ENCODE results near the gene ARHGEF33. TPM values are rescaled to one million over a fixed set of nuclear protein-coding genes. Genes with fewer than 3 reads are reported as not detected.

The ARHGEF33 gene
- total and polyA plus RNA-seq, 2 of the 8 experiments (the other 6 are each of a cell fraction or from before 2014, with no cell fraction given), result 0.09 to 0.95 TPM

Small RNA genes lying within 50 kb of the gene (small RNA-seq; reads per million reads assigned to genes)
- gene RN7SL96P (ENCODE audit: insufficient read depth) (not detected), gene RNU6-851P (ENCODE audit: insufficient read depth) (not detected)

Other genes with a start within 250 kb of the ARHGEF33 start
- gene GALM, start 223.8 kb upstream of the ARHGEF33 start, total RNA-seq (2021; fragmentation: NEBNext Ultra II Directional; extraction: Animal tissue kit (Norgen Biotek cat#: 25700)), result 12.0 and 13.1 TPM in 2 replicates
- 7.3 and 9.9 TPM in 2 replicates for gene GALM, start 223.8 kb upstream of the ARHGEF33 start, polyA plus RNA-seq (2011; rRNA removed)
- 370 and 378 TPM in 2 replicates for gene SRSF7, start 138.5 kb upstream of the ARHGEF33 start, total RNA-seq (2021; fragmentation: NEBNext Ultra II Directional; extraction: Animal tissue kit (Norgen Biotek cat#: 25700))
- 225 and 415 TPM in 2 replicates for gene SRSF7, start 138.5 kb upstream of the ARHGEF33 start, polyA plus RNA-seq (2011; rRNA removed)
- gene GEMIN6, start 111.7 kb upstream of the ARHGEF33 start, total RNA-seq (2021; fragmentation: NEBNext Ultra II Directional; extraction: Animal tissue kit (Norgen Biotek cat#: 25700)), result 25.6 and 26.9 TPM in 2 replicates
- gene GEMIN6, start 111.7 kb upstream of the ARHGEF33 start, polyA plus RNA-seq (2011; rRNA removed), result 5.2 and 8.4 TPM in 2 replicates
- 32.9 and 34.9 TPM in 2 replicates for gene DHX57, start 13.9 kb upstream of the ARHGEF33 start, total RNA-seq (2021; fragmentation: NEBNext Ultra II Directional; extraction: Animal tissue kit (Norgen Biotek cat#: 25700))
- gene DHX57, start 13.9 kb upstream of the ARHGEF33 start, polyA plus RNA-seq (2011; rRNA removed), result 6.1 and 10.7 TPM in 2 replicates
- 9.7 and 11.3 TPM in 2 replicates for gene MORN2, start 13.9 kb upstream of the ARHGEF33 start, total RNA-seq (2021; fragmentation: NEBNext Ultra II Directional; extraction: Animal tissue kit (Norgen Biotek cat#: 25700))
- gene MORN2, start 13.9 kb upstream of the ARHGEF33 start, polyA plus RNA-seq (2011; rRNA removed), result 4.4 and 7.2 TPM in 2 replicates
- gene SOS1, start 231.2 kb downstream of the ARHGEF33 start, total RNA-seq (2021; fragmentation: NEBNext Ultra II Directional; extraction: Animal tissue kit (Norgen Biotek cat#: 25700)), result 27.0 and 31.6 TPM in 2 replicates
- gene SOS1, start 231.2 kb downstream of the ARHGEF33 start, polyA plus RNA-seq (2011; rRNA removed), result 13.1 and 25.7 TPM in 2 replicates